ENCODE data around the gene LRRC66.

LRRC66 gene

GRCh38 chr4:52019936-52020657 is at the start of gene LRRC66:
Gene LRRC66, minus strand, starts transcription at chr4:52020363. Its CDS starts 2,750 bp downstream, at chr4:52017613.
- no peak for DNase-seq (ENCODE audit: low spot score)

GRCh38 chr4:52069571-52069970 is 49.4 kb upstream of the LRRC66 start:
- DNase-seq (ENCODE audit: low spot score): no peak

- no peak for DNase-seq (ENCODE audit: low spot score)
Observed at GRCh38 chr4:52059372-52059771, 39.2 kb upstream of the LRRC66 start.

- DNase-seq (ENCODE audit: low spot score): no peak
Observed at GRCh38 chr4:52058275-52058674, 38.1 kb upstream of the LRRC66 start.

- DNase-seq (ENCODE audit: low spot score): no peak
Observed at GRCh38 chr4:52057196-52057595, 37.0 kb upstream of the LRRC66 start.

GRCh38 chr4:52054254-52054653 is 34.1 kb upstream of the LRRC66 start:
- no peak for DNase-seq (ENCODE audit: low spot score)

- no peak for DNase-seq (ENCODE audit: low spot score)
Observed at GRCh38 chr4:52052475-52052780, 32.3 kb upstream of the LRRC66 start.

- DNase-seq (ENCODE audit: low spot score): no peak
Observed at GRCh38 chr4:52051615-52052474, 31.7 kb upstream of the LRRC66 start.

GRCh38 chr4:52051213-52051614 is 31.1 kb upstream of the LRRC66 start, which contains the start of gene SPATA18:
Gene SPATA18, plus strand, starts transcription at chr4:52051304. Its CDS starts 401 bp downstream, at chr4:52051705.
- no peak for DNase-seq (ENCODE audit: low spot score)

- DNase-seq (ENCODE audit: low spot score): no peak
Observed at GRCh38 chr4:52049266-52049665, 29.1 kb upstream of the LRRC66 start.

- no peak for DNase-seq (ENCODE audit: low spot score)
Observed at GRCh38 chr4:52045028-52045427, 24.9 kb upstream of the LRRC66 start.

GRCh38 chr4:52038103-52038912 is 18.1 kb upstream of the LRRC66 start, which contains the start of gene SGCB:
Gene SGCB, minus strand, starts transcription at chr4:52038299. Its CDS starts 40 bp downstream, at chr4:52038259.
- DNase-seq (ENCODE audit: low spot score): no peak

GRCh38 chr4:52037689-52038102 is 17.5 kb upstream of the LRRC66 start:
- DNase-seq (ENCODE audit: low spot score): no peak

- DNase-seq (ENCODE audit: low spot score): no peak
Observed at GRCh38 chr4:52036886-52037530, 16.8 kb upstream of the LRRC66 start.

GRCh38 chr4:52035190-52035589 is 15.0 kb upstream of the LRRC66 start:
- no peak for DNase-seq (ENCODE audit: low spot score)

GRCh38 chr4:52032005-52032404 is 11.8 kb upstream of the LRRC66 start:
- DNase-seq (ENCODE audit: low spot score): no peak

- no peak for DNase-seq (ENCODE audit: low spot score)
Observed at GRCh38 chr4:52028970-52029369, 8.8 kb upstream of the LRRC66 start.

GRCh38 chr4:52017814-52018213 is 2.3 kb downstream of the LRRC66 start:
- DNase-seq (ENCODE audit: low spot score): no peak

- DNase-seq (ENCODE audit: low spot score): no peak
Observed at GRCh38 chr4:52016981-52017380, 3.2 kb downstream of the LRRC66 start.

- no peak for DNase-seq (ENCODE audit: low spot score)
Observed at GRCh38 chr4:52015366-52015765, 4.8 kb downstream of the LRRC66 start.

- DNase-seq (ENCODE audit: low spot score): no peak
Observed at GRCh38 chr4:52014903-52015302, 5.3 kb downstream of the LRRC66 start.

GRCh38 chr4:52012651-52013050 is 7.5 kb downstream of the LRRC66 start:
- DNase-seq (ENCODE audit: low spot score): no peak

All from hematopoietic multipotent progenitor cell treated with erythropoietin and hydrocortisone succinate and interleukin-3 and kit ligand, for 15 days (in vitro differentiated cells).